Measurements from ENCODE around the gene TENM4. TPM values are rescaled to one million over a fixed set of nuclear protein-coding genes. Genes with fewer than 3 reads are reported as not detected.

The TENM4 gene
- total RNA-seq, 1 donor from 2014 or later, result 5.1 TPM

DNA sequence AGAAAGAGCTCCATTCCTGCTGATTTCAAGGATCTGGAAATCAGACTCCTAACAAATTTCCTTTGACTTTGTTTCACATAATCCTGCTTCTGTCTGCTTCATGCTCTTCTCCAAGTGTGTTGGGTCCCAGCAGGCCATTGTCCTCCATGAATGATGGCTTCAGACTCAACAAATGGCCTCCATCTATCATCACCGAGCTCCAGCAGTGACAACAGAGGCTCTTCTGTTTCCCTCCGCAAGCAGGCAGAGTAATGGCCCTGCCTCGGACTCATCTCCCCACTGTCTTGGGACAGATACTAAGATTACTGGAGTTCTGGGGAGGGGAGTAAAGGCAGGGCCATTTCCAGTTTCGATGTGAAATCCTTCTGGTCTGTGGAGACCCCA is 127.3 kb downstream of the TENM4 start:
- H2AFZ ChIP-seq (replicated peaks), result no peak overlapping the region
- H3K4me2 ChIP-seq, result no peak overlapping the region
- peaks cover 10% of the 10 kb centered on the region for H3K4me1 ChIP-seq
- H3K36me3 ChIP-seq, result no peaks in the 10 kb centered on the region
- H3K9ac ChIP-seq, result no peak overlapping the region
- H3K9me3 ChIP-seq (ENCODE audit: low read depth), result no peaks in the 10 kb centered on the region
- Mint-ChIP-seq H3K27ac (no peak overlapping the region), H3K36me3 (no peaks in the 10 kb centered on the region), H3K27me3 (ENCODE audit: insufficient read depth, low read depth) (peaks cover 4% of the 10 kb centered on the region), H3K4me1 (peaks cover 9% of the 10 kb centered on the region), H3K4me3 (no peak overlapping the region), H3K9me3 (no peaks in the 10 kb centered on the region)
- no peaks in the 10 kb centered on the region for H3F3A ChIP-seq (ENCODE audit: low read depth)
- TF ChIP-seq EZH2phosphoT487 (IDR thresholded peaks at IDR 0.05) (no peak), EZH2 (IDR thresholded peaks at IDR 0.05) (no peak)
- TF ChIP-seq, protein P1, sequence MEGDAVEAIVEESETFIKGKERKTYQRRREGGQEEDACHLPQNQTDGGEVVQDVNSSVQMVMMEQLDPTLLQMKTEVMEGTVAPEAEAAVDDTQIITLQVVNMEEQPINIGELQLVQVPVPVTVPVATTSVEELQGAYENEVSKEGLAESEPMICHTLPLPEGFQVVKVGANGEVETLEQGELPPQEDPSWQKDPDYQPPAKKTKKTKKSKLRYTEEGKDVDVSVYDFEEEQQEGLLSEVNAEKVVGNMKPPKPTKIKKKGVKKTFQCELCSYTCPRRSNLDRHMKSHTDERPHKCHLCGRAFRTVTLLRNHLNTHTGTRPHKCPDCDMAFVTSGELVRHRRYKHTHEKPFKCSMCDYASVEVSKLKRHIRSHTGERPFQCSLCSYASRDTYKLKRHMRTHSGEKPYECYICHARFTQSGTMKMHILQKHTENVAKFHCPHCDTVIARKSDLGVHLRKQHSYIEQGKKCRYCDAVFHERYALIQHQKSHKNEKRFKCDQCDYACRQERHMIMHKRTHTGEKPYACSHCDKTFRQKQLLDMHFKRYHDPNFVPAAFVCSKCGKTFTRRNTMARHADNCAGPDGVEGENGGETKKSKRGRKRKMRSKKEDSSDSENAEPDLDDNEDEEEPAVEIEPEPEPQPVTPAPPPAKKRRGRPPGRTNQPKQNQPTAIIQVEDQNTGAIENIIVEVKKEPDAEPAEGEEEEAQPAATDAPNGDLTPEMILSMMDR (IDR thresholded peaks at IDR 0.05), result no peak
- H3K27me3 ChIP-seq, result no peaks in the 10 kb centered on the region
- H3K79me2 ChIP-seq (ENCODE audit: low read depth), result no peaks in the 10 kb centered on the region
- H4K20me1 ChIP-seq (ENCODE audit: low read depth), result peaks cover 26% of the 10 kb centered on the region
- no peak for DNase-seq (ENCODE audit: low spot score)
- no peak overlapping the region for H3K27ac ChIP-seq
- H3K4me3 ChIP-seq, result no peak overlapping the region

DNA sequence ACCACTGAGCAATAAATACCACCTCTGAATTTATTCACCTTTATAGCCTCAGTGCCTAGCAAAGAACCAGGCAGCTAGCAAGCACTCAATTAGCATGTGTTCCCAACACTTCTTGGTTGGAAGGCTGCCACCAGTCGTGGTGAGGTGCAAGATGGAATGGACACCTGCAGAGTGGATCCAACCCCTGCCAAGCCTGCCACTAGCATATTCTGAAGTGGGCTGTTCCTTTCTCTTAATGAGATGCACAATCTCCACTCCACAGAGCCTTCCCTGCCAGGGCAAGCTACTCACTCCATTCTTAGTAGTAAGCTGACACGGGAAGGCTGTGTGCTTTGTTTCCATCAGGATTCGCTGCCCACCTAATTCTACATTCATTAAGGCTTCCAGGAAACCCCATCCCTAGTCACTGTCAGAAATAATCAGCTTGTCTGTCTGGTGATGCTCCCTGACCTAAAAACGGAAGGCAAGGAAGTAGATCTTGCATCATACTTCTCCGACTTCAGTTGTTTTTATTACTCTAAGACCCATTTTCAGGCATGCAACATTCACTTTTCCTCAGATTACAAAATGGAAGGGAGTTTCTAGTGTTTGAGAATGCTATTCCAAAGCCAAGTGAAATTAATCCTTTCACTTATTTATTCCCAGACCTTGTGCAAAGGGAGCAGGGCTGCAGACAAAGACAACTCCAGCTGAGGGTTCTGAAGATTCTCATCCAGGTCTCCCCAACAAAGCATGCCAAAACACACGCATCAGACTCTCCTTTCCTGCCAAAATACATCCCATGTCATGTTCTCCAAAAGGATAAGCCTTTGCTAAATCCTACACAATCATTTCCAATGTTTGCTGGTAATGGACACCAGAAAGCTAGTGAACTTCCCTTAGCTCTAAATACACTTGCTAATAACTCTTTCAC is 128.0 kb downstream of the TENM4 start:
- Histone ChIP-seq H3K4me3 (no peak overlapping the region), H3K4me1 (peaks cover 10% of the 10 kb centered on the region), H3K27ac (no peak overlapping the region), H3K9ac (no peak overlapping the region), H3K79me2 (ENCODE audit: low read depth) (no peaks in the 10 kb centered on the region), H3K9me3 (ENCODE audit: low read depth) (no peaks in the 10 kb centered on the region), H3K27me3 (no peaks in the 10 kb centered on the region), H3K4me2 (no peak overlapping the region), H3F3A (ENCODE audit: low read depth) (no peaks in the 10 kb centered on the region), H2AFZ (replicated peaks) (no peak overlapping the region), H4K20me1 (ENCODE audit: low read depth) (peaks cover 26% of the 10 kb centered on the region), H3K36me3 (no peaks in the 10 kb centered on the region)
- Mint-ChIP-seq H3K9me3 (no peaks in the 10 kb centered on the region), H3K36me3 (no peaks in the 10 kb centered on the region), H3K27me3 (ENCODE audit: insufficient read depth, low read depth) (peaks cover 4% of the 10 kb centered on the region), H3K4me1 (peaks cover 9% of the 10 kb centered on the region), H3K27ac (no peak overlapping the region), H3K4me3 (no peak overlapping the region)
- no peak for DNase-seq (ENCODE audit: low spot score)
- no peak for TF ChIP-seq EZH2phosphoT487 (IDR thresholded peaks at IDR 0.05)
- no peak for TF ChIP-seq EZH2 (IDR thresholded peaks at IDR 0.05)
- TF ChIP-seq, protein P1 (IDR thresholded peaks at IDR 0.05), result no peak

DNA sequence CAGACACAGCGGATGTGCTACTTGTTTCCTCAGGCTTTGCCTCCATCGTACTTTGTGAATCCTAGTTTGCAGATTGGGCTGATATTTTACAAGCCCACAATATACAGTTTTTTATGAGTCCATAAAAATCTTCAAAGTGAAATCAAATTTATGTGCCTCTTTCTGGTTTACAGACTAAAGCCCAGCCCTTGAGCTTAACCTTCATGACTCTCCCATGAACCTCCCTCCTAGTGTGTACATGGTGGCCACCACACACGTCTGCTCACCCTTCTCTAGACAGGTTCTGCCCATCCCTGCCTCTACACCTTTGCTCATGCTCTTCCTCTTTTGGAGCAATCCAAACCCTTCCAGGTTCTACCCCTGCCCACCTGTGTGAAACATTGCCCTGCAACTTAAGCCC is 129.4 kb downstream of the TENM4 start:
- DNase-seq (ENCODE audit: low spot score), result no peak
- TF ChIP-seq, protein P1 (IDR thresholded peaks at IDR 0.05), result no peak
- no peak for TF ChIP-seq EZH2phosphoT487 (IDR thresholded peaks at IDR 0.05)
- no peak for TF ChIP-seq EZH2 (IDR thresholded peaks at IDR 0.05)
- H3K9me3 ChIP-seq (ENCODE audit: low read depth), result no peaks in the 10 kb centered on the region
- Mint-ChIP-seq H3K36me3 (no peaks in the 10 kb centered on the region), H3K4me3 (no peak overlapping the region), H3K27ac (no peak overlapping the region), H3K9me3 (no peaks in the 10 kb centered on the region), H3K27me3 (ENCODE audit: insufficient read depth, low read depth) (peaks cover 4% of the 10 kb centered on the region), H3K4me1 (peaks cover 9% of the 10 kb centered on the region)
- H3K4me3 ChIP-seq, result no peak overlapping the region
- H3K27me3 ChIP-seq, result no peaks in the 10 kb centered on the region
- H3K36me3 ChIP-seq, result no peaks in the 10 kb centered on the region
- peaks cover 26% of the 10 kb centered on the region for H4K20me1 ChIP-seq (ENCODE audit: low read depth)
- no peaks in the 10 kb centered on the region for H3F3A ChIP-seq (ENCODE audit: low read depth)
- H3K9ac ChIP-seq, result no peak overlapping the region
- peaks cover 10% of the 10 kb centered on the region for H3K4me1 ChIP-seq
- no peak overlapping the region for H3K27ac ChIP-seq
- no peak overlapping the region for H3K4me2 ChIP-seq
- no peak overlapping the region for H2AFZ ChIP-seq (replicated peaks)
- no peaks in the 10 kb centered on the region for H3K79me2 ChIP-seq (ENCODE audit: low read depth)

Data from neural progenitor cell (in vitro differentiated cells).